HFF-Myc (cell line): ENCODE data around the gene SLC39A12.

Experiments
- DNase-seq: peaks from one replicate; pipeline ENCODE4 v3.0.0-alpha.2; 2011; ENCODE audit warnings: low read depth; ENCODE audit errors: extremely low read depth
- H3K4me3 ChIP-seq: replicated peaks from 2 replicates; pipeline ENCODE4 v1.5.1; 2011; ENCODE audit warnings: low read depth, mild to moderate bottlenecking, control low read depth, low read length
- CTCF ChIP-seq: IDR thresholded peaks from 2 replicates; pipeline ENCODE4 v1.5.1; 2012; ENCODE audit warnings: mild to moderate bottlenecking, low read depth, low read length, control low read depth; ENCODE audit errors: missing control alignments

Gene SLC39A12

DNA sequence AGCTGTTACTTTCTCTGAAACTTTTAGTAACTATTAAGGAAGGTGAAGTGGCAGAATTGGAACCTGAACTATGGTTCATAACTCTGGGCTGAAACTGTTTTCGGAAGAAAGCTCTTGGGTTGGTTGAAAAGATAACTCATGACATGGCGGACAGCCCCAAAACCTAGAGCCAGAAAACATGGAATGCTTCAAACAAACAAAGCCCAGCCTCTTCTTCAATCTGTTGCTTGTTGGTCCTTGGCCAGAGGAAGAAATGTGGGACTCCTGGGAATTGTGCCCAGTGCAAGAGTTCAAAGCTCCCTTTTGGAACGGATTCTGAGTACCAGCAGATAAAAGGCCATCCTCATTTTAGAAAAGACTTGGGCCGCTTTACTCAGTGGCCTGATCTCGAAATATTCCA, 135.6 kb downstream of the SLC39A12 start:
- H3K4me3 ChIP-seq: no peak overlapping the region
- DNase-seq: no peak
- no peak for TF ChIP-seq CTCF
